PC-3 (cell line): Measurements from ENCODE around the gene ACSM3. TPM values are rescaled to one million over a fixed set of nuclear protein-coding genes. Genes with fewer than 3 reads are reported as not detected.
A peak's percentile ranks its signal among the peaks of the same experiment; 100 is the strongest.
"Not testable (repeated sequence)": the region's sequence is repeated elsewhere in the genome, so short reads cannot be mapped to it uniquely, and the experiment has no call there.

Experiments used
- ATAC-seq: fragments of 200-7000 bp; cut with Tn5 transposase; 2 replicates; pipeline ENCODE4 v1.9.1; 2020; ENCODE audit warnings: mild to moderate bottlenecking, moderate library complexity
- BruUV-seq: library from RNA; stranded (reverse); fragments of 400-500 nt; replicated peaks from 2 replicates; lab custom pipeline; 2021; lab: Mats Ljungman, UMichigan
- CTCF ChIA-PET: fragments of 300-600 bp; sonication (Branson Sonifier 250); formaldehyde crosslinking; loops from one replicate; lab custom pipeline; 2022; ENCODE audit warnings: antibody characterized with exemption; lab: Charles Lee
- POLR2A ChIA-PET: fragments of 300-600 bp; sonication (Branson Sonifier 250); formaldehyde crosslinking; loops from one replicate; lab custom pipeline; 2022; ENCODE audit warnings: antibody characterized with exemption; ENCODE audit not compliant: unreplicated experiment; lab: Charles Lee
- DNase-seq: peaks from one replicate; pipeline ENCODE4 v3.0.0-alpha.2; 2015
- H2AFZ ChIP-seq: fragments of 300-600 bp; sonication (generic); 2 replicates; pipeline ENCODE4 v1.6.0; 2016; ENCODE audit warnings: antibody characterized with exemption, low read length
- H3F3A ChIP-seq: fragments of 300-600 bp; sonication (generic); one replicate; pipeline ENCODE4 v1.6.0; 2017; ENCODE audit warnings: antibody characterized with exemption, low read length, control low read depth, mild to moderate bottlenecking; ENCODE audit not compliant: unreplicated experiment
- H3K27ac ChIP-seq: fragments of 300-600 bp; sonication (generic); 2 replicates; pipeline ENCODE4 v1.5.1; 2016; ENCODE audit warnings: mild to moderate bottlenecking, low read length
- H3K27me3 ChIP-seq: fragments of 300-600 bp; sonication (generic); 2 replicates; pipeline ENCODE4 v1.6.1; 2016; ENCODE audit warnings: low read length, mixed read lengths
- H3K36me3 ChIP-seq: fragments of 300-600 bp; sonication (generic); 2 replicates; pipeline ENCODE4 v1.6.1; 2016; ENCODE audit warnings: low read depth, mixed run types, low read length, mixed read lengths
- H3K4me1 ChIP-seq: fragments of 300-600 bp; sonication (generic); 2 replicates; pipeline ENCODE4 v1.5.1; 2016; ENCODE audit warnings: low read length; ENCODE audit not compliant: insufficient read depth
- H3K4me2 ChIP-seq: fragments of 300-600 bp; sonication (generic); 2 replicates; pipeline ENCODE4 v1.6.0; 2016; ENCODE audit warnings: low read length
- H3K4me3 ChIP-seq: fragments of 300-600 bp; sonication (generic); 2 replicates; pipeline ENCODE4 v1.5.1; 2016; ENCODE audit warnings: mild to moderate bottlenecking, low read length, mixed read lengths
- H3K79me2 ChIP-seq: fragments of 300-600 bp; sonication (generic); 2 replicates; pipeline ENCODE4 v1.6.1; 2017; ENCODE audit warnings: low read length, mixed read lengths
- H3K9ac ChIP-seq: fragments of 300-600 bp; sonication (generic); 2 replicates; pipeline ENCODE4 v1.6.0; 2016; ENCODE audit warnings: mild to moderate bottlenecking, low read length
- H3K9me2 ChIP-seq: fragments of 300-600 bp; sonication (generic); replicated peaks from 2 replicates; pipeline ENCODE4 v1.6.1; 2016; ENCODE audit warnings: mixed run types, low read length, mixed read lengths
- H3K9me3 ChIP-seq: fragments of 300-600 bp; sonication (generic); 2 replicates; pipeline ENCODE4 v1.6.1; 2016; ENCODE audit warnings: low read length, mixed read lengths
- H4K20me1 ChIP-seq: fragments of 300-600 bp; sonication (generic); 2 replicates; pipeline ENCODE4 v1.6.1; 2016; ENCODE audit warnings: low read length, mixed read lengths
- CTCF ChIP-seq: fragments of 300-600 bp; sonication (generic); conservative IDR thresholded peaks from 2 replicates; pipeline ENCODE4 v1.5.1; 2017; ENCODE audit warnings: antibody characterized with exemption, low read depth, mild to moderate bottlenecking, low read length
- EZH2 ChIP-seq: fragments of 300-600 bp; sonication (generic); IDR thresholded peaks from one replicate; pipeline ENCODE4 v1.6.1; 2017; ENCODE audit warnings: antibody characterized with exemption, mild to moderate bottlenecking, low read length; ENCODE audit not compliant: unreplicated experiment
- EZH2phosphoT487 ChIP-seq: fragments of 300-600 bp; sonication (generic); IDR thresholded peaks from 2 replicates; pipeline ENCODE4 v1.6.1; 2018; ENCODE audit warnings: mild to moderate bottlenecking, antibody characterized with exemption, low read length, borderline replicate concordance
- intact Hi-C: fragments of 100-400 bp; cut with micrococcal nuclease; formaldehyde crosslinking; loops from 2 replicates; pipeline ENCODE4 v1.9.0; 2023
- total RNA-seq: library from RNA; depleted of rRNA; stranded (reverse); fragments of >200 nt; gene quantifications from 2 replicates; pipeline ENCODE4 v1.2.3, GENCODE V29; 2014

Gene ACSM3
- total RNA-seq, 1 experiment from 2014 or later: 4.0 TPM

DNA sequence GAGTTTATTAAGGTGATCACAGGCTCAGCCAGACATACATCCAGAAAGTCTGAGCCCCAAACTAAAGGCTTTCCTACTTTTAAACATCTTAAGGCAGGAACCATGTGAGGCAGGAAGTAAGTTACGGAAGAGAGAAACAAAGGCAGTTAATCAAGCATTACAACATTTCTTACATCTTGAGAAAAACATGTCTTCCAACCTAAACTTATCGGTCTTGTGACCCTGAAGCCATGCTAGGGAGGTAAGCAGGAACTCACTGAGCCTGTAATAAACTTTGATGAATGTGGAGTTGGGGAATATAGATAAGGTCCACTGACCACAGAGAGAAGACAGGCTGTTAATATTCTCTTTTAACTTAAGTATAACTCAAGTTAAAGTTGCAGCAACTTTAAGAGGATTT, 3.5 kb upstream of the ACSM3 start:
- TF ChIP-seq CTCF (no peak), EZH2 (no peak), EZH2phosphoT487 (no peak)
- intact Hi-C loops: no loop called here
- ATAC-seq (no peak), DNase-seq (no peak)
- CTCF ChIA-PET: no interaction called here
- POLR2A ChIA-PET: no interaction called here
- Histone ChIP-seq H3K9me2 (no peaks in the 10 kb centered on the region), H3K79me2 (no peaks in the 10 kb centered on the region), H2AFZ (no peak overlapping the region), H3K27ac (no peak overlapping the region), H4K20me1 (no peaks in the 10 kb centered on the region), H3K9ac (no peak overlapping the region), H3K4me1 (peaks cover 12% of the 10 kb centered on the region), H3K9me3 (no peaks in the 10 kb centered on the region), H3K27me3 (no peaks in the 10 kb centered on the region), H3K36me3 (no peaks in the 10 kb centered on the region), H3F3A (no peaks in the 10 kb centered on the region), H3K4me2 (no peak overlapping the region), H3K4me3 (no peak overlapping the region)
- BruUV-seq: no TSS peak

DNA sequence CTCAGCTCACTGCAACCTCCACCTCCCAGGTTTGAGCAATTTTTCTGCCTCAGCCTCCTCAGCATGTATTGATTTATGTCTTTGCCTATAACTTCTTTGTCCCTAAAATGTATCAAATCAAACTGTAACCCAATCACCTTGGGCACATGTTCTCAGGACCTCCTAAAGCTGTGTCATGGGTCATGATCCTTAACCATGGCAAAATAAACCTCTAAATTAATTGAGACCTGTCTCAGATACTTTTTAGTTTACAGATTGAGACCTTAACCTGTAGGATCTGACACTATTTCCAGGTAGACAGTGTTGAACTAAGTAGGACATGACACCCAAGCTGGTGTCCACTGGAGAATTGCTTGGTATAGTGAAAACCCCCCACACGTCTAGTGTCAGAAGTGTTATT, 2.6 kb upstream of the ACSM3 start:
- Histone ChIP-seq H3K79me2 (no peaks in the 10 kb centered on the region), H2AFZ (no peak overlapping the region), H3K9ac (no peak overlapping the region), H3K36me3 (no peaks in the 10 kb centered on the region), H3K4me1 (peaks cover 12% of the 10 kb centered on the region), H3K9me2 (no peaks in the 10 kb centered on the region), H3K27ac (no peak overlapping the region), H3K4me2 (no peak overlapping the region), H3K9me3 (no peaks in the 10 kb centered on the region), H3F3A (no peaks in the 10 kb centered on the region), H4K20me1 (no peaks in the 10 kb centered on the region), H3K27me3 (no peaks in the 10 kb centered on the region), H3K4me3 (no peak overlapping the region)
- intact Hi-C loops: no loop called here
- no TSS peak for BruUV-seq
- POLR2A ChIA-PET: no interaction called here
- ATAC-seq (no peak), DNase-seq (no peak)
- CTCF ChIA-PET: no interaction called here
- TF ChIP-seq EZH2phosphoT487 (no peak), EZH2 (no peak), CTCF (no peak)

DNA sequence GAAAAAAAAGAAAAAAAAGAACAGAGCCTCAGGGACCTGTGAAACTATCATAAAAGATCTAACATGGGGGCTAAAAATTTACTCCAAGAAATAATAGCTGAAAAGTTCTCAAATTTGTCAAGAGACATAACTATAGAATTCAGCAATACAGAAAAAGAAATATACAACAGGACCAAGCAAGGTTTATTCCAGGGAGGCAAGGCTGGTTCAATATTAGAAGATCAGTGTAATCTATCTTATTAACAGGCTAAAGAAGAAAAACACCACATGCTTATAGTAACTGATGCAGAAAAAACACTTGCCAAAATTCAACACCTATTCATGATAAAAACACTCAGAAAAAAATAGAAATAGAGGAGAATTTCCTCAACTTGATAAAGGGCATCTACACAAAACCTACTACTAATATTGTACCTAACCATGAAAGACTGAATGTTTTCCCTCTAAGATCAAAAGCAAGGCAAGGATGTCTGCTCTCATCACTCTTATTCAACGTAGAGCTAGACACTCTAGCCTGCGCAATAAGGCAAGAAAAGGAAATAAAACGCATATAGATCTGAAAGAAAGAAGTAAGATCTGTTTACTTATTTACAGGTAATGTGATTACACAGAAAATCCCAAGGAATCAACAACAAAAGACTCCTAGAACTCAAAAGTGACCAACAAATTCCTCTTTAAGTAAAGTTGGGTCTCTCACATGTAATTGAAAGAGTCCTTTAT, 1.2 kb upstream of the ACSM3 start:
- no peak overlapping the region for H2AFZ ChIP-seq

DNA sequence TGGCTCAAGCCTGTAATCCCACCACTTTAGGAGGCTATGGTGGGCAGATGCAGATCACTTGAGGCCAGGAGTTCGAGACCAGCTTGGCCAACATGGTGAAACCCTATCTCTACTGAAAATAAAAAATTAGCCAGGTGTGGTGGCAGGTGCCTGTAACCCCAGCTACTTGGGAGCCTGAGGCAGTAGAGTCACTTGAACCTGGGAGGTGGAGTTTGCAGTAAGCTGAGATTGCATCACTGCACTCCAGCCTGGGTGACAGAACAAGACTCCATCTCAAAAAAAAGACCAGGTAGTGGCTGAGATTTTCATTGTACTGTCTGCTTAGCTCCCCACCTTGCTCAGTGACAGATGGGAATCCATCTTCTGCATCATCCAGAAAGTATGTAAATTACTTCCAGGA, 634 bp downstream of the ACSM3 start:
- H3K27me3 ChIP-seq, H3K9ac ChIP-seq, DNase-seq, intact Hi-C loops, H3K9me2 ChIP-seq, H2AFZ ChIP-seq, H3K9me3 ChIP-seq, CTCF ChIA-PET, BruUV-seq, POLR2A ChIA-PET, H3F3A ChIP-seq, H3K79me2 ChIP-seq, ATAC-seq, H4K20me1 ChIP-seq, H3K4me3 ChIP-seq, H3K36me3 ChIP-seq, H3K27ac ChIP-seq: not testable (repeated sequence)
- peaks cover 12% of the 10 kb centered on the region for H3K4me1 ChIP-seq
- peak overlapping the region; percentile 63; the same call in 1 of the 2 replicates for H3K4me2 ChIP-seq

More for the DNA sequence above, 1.2 kb upstream of the ACSM3 start:
- POLR2A ChIA-PET: no interaction called here
- Histone ChIP-seq H3K27ac (no peak overlapping the region), H3K36me3 (no peaks in the 10 kb centered on the region), H3K4me3 (peak overlapping the region; percentile 63), H3K9ac (no peak overlapping the region), H3K9me3 (no peaks in the 10 kb centered on the region), H3K4me2 (peak overlapping the region; percentile 63), H4K20me1 (no peaks in the 10 kb centered on the region), H3K27me3 (no peaks in the 10 kb centered on the region), H3K9me2 (no peaks in the 10 kb centered on the region), H3K4me1 (peaks cover 12% of the 10 kb centered on the region), H3F3A (no peaks in the 10 kb centered on the region), H3K79me2 (no peaks in the 10 kb centered on the region)
- CTCF ChIA-PET: no interaction called here
- TF ChIP-seq EZH2phosphoT487 (no peak), CTCF (no peak), EZH2 (no peak)
- ATAC-seq: no peak
- intact Hi-C loops: no loop called here
- no peak for DNase-seq
- BruUV-seq: no TSS peak
